Measurements from ENCODE around the gene IKBIP. TPM values are rescaled to one million over a fixed set of nuclear protein-coding genes. Genes with fewer than 3 reads are reported as not detected.

IKBIP gene
- total RNA-seq, 4 donors from 2014 or later = 4.2 to 14.0 (median 10.2) TPM

- Histone ChIP-seq H3K9me3 (no peaks in the 10 kb centered on the region), H3K27ac (replicated peaks in 1 of 4) (no peak overlapping the region), H3K27me3 (no peaks in the 10 kb centered on the region), H3K36me3 (no peaks in the 10 kb centered on the region), H3K4me3 (no peak overlapping the region), H3K4me1 (no peaks in the 10 kb centered on the region)
- TF ChIP-seq, protein P1, sequence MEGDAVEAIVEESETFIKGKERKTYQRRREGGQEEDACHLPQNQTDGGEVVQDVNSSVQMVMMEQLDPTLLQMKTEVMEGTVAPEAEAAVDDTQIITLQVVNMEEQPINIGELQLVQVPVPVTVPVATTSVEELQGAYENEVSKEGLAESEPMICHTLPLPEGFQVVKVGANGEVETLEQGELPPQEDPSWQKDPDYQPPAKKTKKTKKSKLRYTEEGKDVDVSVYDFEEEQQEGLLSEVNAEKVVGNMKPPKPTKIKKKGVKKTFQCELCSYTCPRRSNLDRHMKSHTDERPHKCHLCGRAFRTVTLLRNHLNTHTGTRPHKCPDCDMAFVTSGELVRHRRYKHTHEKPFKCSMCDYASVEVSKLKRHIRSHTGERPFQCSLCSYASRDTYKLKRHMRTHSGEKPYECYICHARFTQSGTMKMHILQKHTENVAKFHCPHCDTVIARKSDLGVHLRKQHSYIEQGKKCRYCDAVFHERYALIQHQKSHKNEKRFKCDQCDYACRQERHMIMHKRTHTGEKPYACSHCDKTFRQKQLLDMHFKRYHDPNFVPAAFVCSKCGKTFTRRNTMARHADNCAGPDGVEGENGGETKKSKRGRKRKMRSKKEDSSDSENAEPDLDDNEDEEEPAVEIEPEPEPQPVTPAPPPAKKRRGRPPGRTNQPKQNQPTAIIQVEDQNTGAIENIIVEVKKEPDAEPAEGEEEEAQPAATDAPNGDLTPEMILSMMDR (IDR thresholded peaks at IDR 0.05) = no peak
- TF ChIP-seq POLR2AphosphoS5 (IDR thresholded peaks at IDR 0.05) (no peak), POLR2A (IDR thresholded peaks at IDR 0.05; ENCODE audit: low read depth) (no peak), EP300 (IDR thresholded peaks at IDR 0.05) (no peak)
- WGBS = 84% methylated on average over 6 of the region's 6 CpGs
- intact Hi-C loops (cut with DNase I) = no loop called here
- no peak for DNase-seq (ENCODE audit: extremely low spot score)
Observed at GRCh38 chr12:98582093-98582492, 62.5 kb downstream of the IKBIP start.

DNA sequence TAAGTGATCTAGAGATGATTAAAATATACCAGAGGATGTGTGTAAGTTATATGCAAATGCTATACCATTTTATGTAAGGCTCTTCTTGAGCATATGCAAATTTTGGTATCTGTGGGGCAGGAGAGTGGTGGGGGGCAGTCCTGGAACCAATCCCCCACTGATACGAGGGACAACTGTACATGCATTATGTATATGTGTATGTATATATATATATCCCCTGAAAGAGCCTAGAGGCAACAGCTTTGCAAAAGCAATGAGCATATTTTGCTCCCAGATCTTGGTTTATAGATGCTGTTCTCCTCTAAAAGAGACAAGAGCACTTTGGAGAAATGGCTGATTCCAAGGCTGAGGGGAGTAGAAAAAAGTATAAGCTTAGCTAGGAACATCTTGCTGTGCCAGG, 63.5 kb downstream of the IKBIP start:
- no peaks in the 10 kb centered on the region for H3K9me3 ChIP-seq
- H3K4me3 ChIP-seq = no peak overlapping the region
- H3K4me1 ChIP-seq = no peaks in the 10 kb centered on the region
- intact Hi-C loops (cut with DNase I) = no loop called here
- WGBS = 95% methylated on average over 1 of the region's 1 CpG
- no peak overlapping the region for H3K27ac ChIP-seq (replicated peaks in 1 of 4)
- H3K27me3 ChIP-seq = no peaks in the 10 kb centered on the region
- DNase-seq (ENCODE audit: extremely low spot score) = no peak
- H3K36me3 ChIP-seq = no peaks in the 10 kb centered on the region
- no peak for TF ChIP-seq POLR2AphosphoS5 (IDR thresholded peaks at IDR 0.05)
- TF ChIP-seq POLR2A (IDR thresholded peaks at IDR 0.05; ENCODE audit: low read depth) = no peak
- TF ChIP-seq, protein P1 (IDR thresholded peaks at IDR 0.05) = no peak
- no peak for TF ChIP-seq EP300 (IDR thresholded peaks at IDR 0.05)

DNA sequence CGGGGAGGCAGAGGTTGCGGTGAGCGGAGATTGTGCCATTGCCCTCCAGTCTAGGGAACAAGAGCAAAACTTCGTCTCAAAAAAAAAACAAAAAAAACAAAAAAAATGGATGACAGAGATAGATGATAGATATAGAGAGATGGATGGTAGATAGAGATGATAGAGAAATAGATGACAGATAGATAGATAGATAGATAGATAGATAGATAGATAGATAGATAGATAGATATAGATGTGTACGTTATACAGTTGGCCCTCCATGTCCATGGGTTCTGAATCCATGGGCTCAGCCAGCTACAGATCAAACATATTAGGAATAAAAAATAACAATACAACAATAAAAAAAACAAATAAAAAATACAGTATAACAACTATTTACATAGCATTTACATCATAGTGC, 63.9 kb downstream of the IKBIP start:
- no peaks in the 10 kb centered on the region for H3K4me1 ChIP-seq
- no peak for DNase-seq (ENCODE audit: extremely low spot score)
- H3K27ac ChIP-seq (replicated peaks in 1 of 4) = no peak overlapping the region
- H3K36me3 ChIP-seq = no peaks in the 10 kb centered on the region
- intact Hi-C loops (cut with DNase I) = no loop called here
- no peaks in the 10 kb centered on the region for H3K9me3 ChIP-seq
- WGBS = 95% methylated on average over 5 of the region's 5 CpGs
- H3K27me3 ChIP-seq = no peaks in the 10 kb centered on the region
- no peak overlapping the region for H3K4me3 ChIP-seq
- TF ChIP-seq, protein P1 (IDR thresholded peaks at IDR 0.05) = no peak
- TF ChIP-seq POLR2AphosphoS5 (IDR thresholded peaks at IDR 0.05) (no peak), EP300 (IDR thresholded peaks at IDR 0.05) (no peak), POLR2A (IDR thresholded peaks at IDR 0.05; ENCODE audit: low read depth) (no peak)

DNA sequence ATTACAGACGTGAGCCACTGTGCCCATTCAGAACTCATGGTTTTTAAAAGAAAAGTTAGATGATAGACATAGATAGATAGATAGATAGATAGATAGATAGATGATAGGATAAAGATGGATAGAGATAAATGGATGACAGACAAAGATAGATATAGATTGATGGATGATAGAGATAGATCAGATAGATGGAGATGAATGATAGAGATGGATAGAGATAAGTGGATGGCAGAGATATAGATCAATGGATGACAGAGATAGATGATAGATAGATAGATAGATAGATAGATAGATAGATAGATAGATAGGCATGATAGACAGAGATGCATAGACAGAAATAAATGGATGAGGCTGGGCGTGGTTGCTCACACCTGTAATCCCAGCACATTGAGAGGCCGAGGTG, 64.8 kb downstream of the IKBIP start:
- H3K27ac ChIP-seq (replicated peaks in 1 of 4) = no peak overlapping the region
- H3K4me1 ChIP-seq = no peaks in the 10 kb centered on the region
- H3K36me3 ChIP-seq = no peaks in the 10 kb centered on the region
- no peak for DNase-seq (ENCODE audit: extremely low spot score)
- 95% methylated on average over 3 of the region's 3 CpGs for WGBS
- H3K9me3 ChIP-seq = no peaks in the 10 kb centered on the region
- intact Hi-C loops (cut with DNase I) = no loop called here
- H3K27me3 ChIP-seq = no peaks in the 10 kb centered on the region
- H3K4me3 ChIP-seq = no peak overlapping the region
- no peak for TF ChIP-seq POLR2AphosphoS5 (IDR thresholded peaks at IDR 0.05)
- TF ChIP-seq, protein P1 (IDR thresholded peaks at IDR 0.05) = no peak
- TF ChIP-seq EP300 (IDR thresholded peaks at IDR 0.05) = no peak
- TF ChIP-seq POLR2A (IDR thresholded peaks at IDR 0.05; ENCODE audit: low read depth) = no peak

DNA sequence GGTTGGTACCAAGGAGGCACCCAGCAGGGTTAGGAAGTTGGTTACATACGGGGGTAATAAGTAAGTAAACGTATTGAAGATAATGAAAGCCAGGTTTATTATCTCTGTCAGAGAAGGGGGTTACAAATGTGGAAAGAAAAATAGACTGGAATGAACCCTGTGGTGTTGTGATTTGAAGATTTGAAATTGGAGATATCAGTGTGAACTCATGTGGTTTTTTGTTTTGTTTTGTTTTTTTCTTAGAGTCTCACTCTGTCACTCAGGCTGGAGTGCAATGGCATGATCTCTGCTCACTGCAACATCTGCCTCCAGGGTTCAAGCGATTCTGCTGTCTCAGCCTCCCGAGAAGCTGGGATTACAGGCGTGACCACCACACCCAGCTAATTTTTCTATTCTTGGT, 65.2 kb downstream of the IKBIP start:
- no peaks in the 10 kb centered on the region for H3K27me3 ChIP-seq
- no peak overlapping the region for H3K4me3 ChIP-seq
- no peaks in the 10 kb centered on the region for H3K36me3 ChIP-seq
- no peak for DNase-seq (ENCODE audit: extremely low spot score)
- no peak for TF ChIP-seq POLR2A (IDR thresholded peaks at IDR 0.05; ENCODE audit: low read depth)
- no peak for TF ChIP-seq POLR2AphosphoS5 (IDR thresholded peaks at IDR 0.05)
- TF ChIP-seq EP300 (IDR thresholded peaks at IDR 0.05) = no peak
- TF ChIP-seq, protein P1 (IDR thresholded peaks at IDR 0.05) = no peak
- no peak overlapping the region for H3K27ac ChIP-seq (replicated peaks in 1 of 4)
- no peaks in the 10 kb centered on the region for H3K4me1 ChIP-seq
- H3K9me3 ChIP-seq = no peaks in the 10 kb centered on the region
- WGBS = 85% methylated on average over 5 of the region's 5 CpGs
- intact Hi-C loops (cut with DNase I) = no loop called here
